Measurements from ENCODE around the gene FANCD2. TPM values are rescaled to one million over a fixed set of nuclear protein-coding genes. Genes with fewer than 3 reads are reported as not detected.
"Not testable (repeated sequence)": the region's sequence is repeated elsewhere in the genome, so short reads cannot be mapped to it uniquely, and the experiment has no call there.

FANCD2 gene
- total and polyA plus RNA-seq, 8 donors = 8.6 to 28.4 (median 19.5) TPM

- H3K9me3 ChIP-seq = no peaks in the 10 kb centered on the region
- H3K27me3 ChIP-seq = no peaks in the 10 kb centered on the region
- no peak for TF ChIP-seq CTCF (IDR thresholded peaks at IDR 0.05)
- DNase-seq (no peak), ATAC-seq (no peak)
- no peak overlapping the region for H3K27ac ChIP-seq
- H3K4me3 ChIP-seq = no peak overlapping the region
- peaks cover 0 to 18% of the 10 kb centered on the region in 2 donors for H3K36me3 ChIP-seq
- intact Hi-C loops (cut with DNase I) = no loop called here
- H3K4me1 ChIP-seq = no peaks in the 10 kb centered on the region
Measured at GRCh38 chr3:10090179-10090578, 63.9 kb downstream of the FANCD2 start.

- H3K27ac ChIP-seq; ATAC-seq; H3K9me3 ChIP-seq; DNase-seq; H3K27me3 ChIP-seq; H3K4me3 ChIP-seq; H3K4me1 ChIP-seq; intact Hi-C loops (cut with DNase I): not testable (repeated sequence)
- H3K36me3 ChIP-seq = peaks cover 0 to 18% of the 10 kb centered on the region in 2 donors
Measured at GRCh38 chr3:10090774-10091173, 64.5 kb downstream of the FANCD2 start.

- DNase-seq; ATAC-seq; intact Hi-C loops (cut with DNase I); H3K4me1 ChIP-seq; H3K9me3 ChIP-seq; H3K27ac ChIP-seq; H3K4me3 ChIP-seq; H3K27me3 ChIP-seq: not testable (repeated sequence)
- peaks cover 0 to 18% of the 10 kb centered on the region in 2 donors for H3K36me3 ChIP-seq
Measured at GRCh38 chr3:10091387-10091786, 65.2 kb downstream of the FANCD2 start.

GRCh38 chr3:10093678-10094077, 67.4 kb downstream of the FANCD2 start:
- no peaks in the 10 kb centered on the region for H3K4me1 ChIP-seq
- no peak for TF ChIP-seq CTCF (IDR thresholded peaks at IDR 0.05)
- DNase-seq = no peak
- H3K36me3 ChIP-seq = peaks cover 0 to 18% of the 10 kb centered on the region in 2 donors
- no peaks in the 10 kb centered on the region for H3K9me3 ChIP-seq
- H3K27ac ChIP-seq = no peak overlapping the region
- no peak for ATAC-seq
- intact Hi-C loops (cut with DNase I) = no loop called here
- no peak overlapping the region for H3K4me3 ChIP-seq
- no peaks in the 10 kb centered on the region for H3K27me3 ChIP-seq

- intact Hi-C loops (cut with DNase I) = no loop called here
- Histone ChIP-seq H3K9me3 (no peaks in the 10 kb centered on the region), H3K27me3 (no peaks in the 10 kb centered on the region), H3K36me3 (no peaks in the 10 kb centered on the region), H3K4me3 (no peak overlapping the region), H3K27ac (no peak overlapping the region), H3K4me1 (no peaks in the 10 kb centered on the region)
- no peak for ATAC-seq
- TF ChIP-seq CTCF (IDR thresholded peaks at IDR 0.05) = no peak
- DNase-seq = no peak
Measured at GRCh38 chr3:10099041-10099440, 72.8 kb downstream of the FANCD2 start.

- no peaks in the 10 kb centered on the region for H3K36me3 ChIP-seq
- H3K27me3 ChIP-seq = peaks cover 0 to 6% of the 10 kb centered on the region in 2 donors
- no peak overlapping the region for H3K4me3 ChIP-seq
- intact Hi-C loops (cut with DNase I) = no loop called here
- no peak for DNase-seq
- H3K9me3 ChIP-seq = no peaks in the 10 kb centered on the region
- no peaks in the 10 kb centered on the region for H3K4me1 ChIP-seq
- ATAC-seq = no peak
- no peak for TF ChIP-seq CTCF (IDR thresholded peaks at IDR 0.05)
- H3K27ac ChIP-seq = no peak overlapping the region
Measured at GRCh38 chr3:10106919-10107318, 80.7 kb downstream of the FANCD2 start.
